Glutamatergic neuron (in vitro differentiated cells): ENCODE results near the gene NFAT5. TPM values are rescaled to one million over a fixed set of nuclear protein-coding genes. Genes with fewer than 3 reads are reported as not detected.
"Not testable (repeated sequence)": the region's sequence is repeated elsewhere in the genome, so short reads cannot be mapped to it uniquely, and the experiment has no call there.

Experiments
- DNase-seq: peaks from one replicate; pipeline ENCODE4 v3.0.0; 2022
- H3K27ac Mint-ChIP-seq: one replicate; pipeline ENCODE4 v1.8.0; 2020; ENCODE audit warnings: mild to moderate bottlenecking, mixed read lengths, inconsistent platforms; ENCODE audit not compliant: unreplicated experiment
- H3K27me3 Mint-ChIP-seq: one replicate; pipeline ENCODE4 v1.8.0; 2020; ENCODE audit warnings: mild to moderate bottlenecking, moderate library complexity, mixed read lengths, inconsistent platforms; ENCODE audit not compliant: unreplicated experiment
- H3K36me3 Mint-ChIP-seq: one replicate; pipeline ENCODE4 v1.8.0; 2020; ENCODE audit warnings: mild to moderate bottlenecking, mixed read lengths, inconsistent platforms; ENCODE audit not compliant: unreplicated experiment
- H3K4me1 Mint-ChIP-seq: one replicate; pipeline ENCODE4 v1.8.0; 2020; ENCODE audit warnings: mild to moderate bottlenecking, low read depth, mixed read lengths, inconsistent platforms; ENCODE audit not compliant: unreplicated experiment
- H3K4me3 Mint-ChIP-seq: one replicate; pipeline ENCODE4 v1.8.0; 2020; ENCODE audit warnings: mild to moderate bottlenecking, mixed read lengths, inconsistent platforms; ENCODE audit not compliant: unreplicated experiment
- H3K9me3 Mint-ChIP-seq: one replicate; pipeline ENCODE4 v1.8.0; 2020; ENCODE audit warnings: mild to moderate bottlenecking, moderate library complexity, mixed read lengths, inconsistent platforms; ENCODE audit not compliant: unreplicated experiment
- CTCF ChIP-seq: fragments of 200-600 bp; sonication (generic); IDR thresholded peaks from one replicate; pipeline ENCODE4 v1.5.0; 2021; ENCODE audit not compliant: partially characterized antibody, unreplicated experiment
- total RNA-seq: library from RNA; stranded (reverse); fragmentation: NEBNext Ultra II Directional; extraction: Animal tissue kit (Norgen Biotek cat#: 25700); gene quantifications from one replicate; pipeline ENCODE4 v1.2.1, GENCODE V29; 2021; ENCODE audit not compliant: unreplicated experiment

Gene NFAT5
- total RNA-seq, 1 donor from 2014 or later, result 26.3 TPM

GRCh38 chr16:69626256-69626655, 60.5 kb downstream of the NFAT5 start:
- Mint-ChIP-seq H3K4me1 (no peaks in the 10 kb centered on the region), H3K27ac (no peak overlapping the region), H3K27me3 (no peaks in the 10 kb centered on the region), H3K36me3 (no peaks in the 10 kb centered on the region), H3K4me3 (no peak overlapping the region), H3K9me3 (no peaks in the 10 kb centered on the region)
- TF ChIP-seq CTCF, result no peak
- DNase-seq, result no peak

GRCh38 chr16:69632828-69633227, 67.1 kb downstream of the NFAT5 start:
- no peak for TF ChIP-seq CTCF
- Mint-ChIP-seq H3K27me3 (no peaks in the 10 kb centered on the region), H3K4me3 (no peak overlapping the region), H3K36me3 (peaks cover 14% of the 10 kb centered on the region), H3K4me1 (no peaks in the 10 kb centered on the region), H3K27ac (no peak overlapping the region), H3K9me3 (peaks cover 8% of the 10 kb centered on the region)
- no peak for DNase-seq

GRCh38 chr16:69633375-69633774, 67.6 kb downstream of the NFAT5 start:
- peaks cover 8% of the 10 kb centered on the region for H3K9me3 Mint-ChIP-seq
- H3K4me3 Mint-ChIP-seq, result no peak overlapping the region
- no peak overlapping the region for H3K27ac Mint-ChIP-seq
- peaks cover 14% of the 10 kb centered on the region for H3K36me3 Mint-ChIP-seq
- no peaks in the 10 kb centered on the region for H3K4me1 Mint-ChIP-seq
- no peak for TF ChIP-seq CTCF
- no peaks in the 10 kb centered on the region for H3K27me3 Mint-ChIP-seq
- DNase-seq, result no peak

- peaks cover 14% of the 10 kb centered on the region for H3K36me3 Mint-ChIP-seq
- not testable (repeated sequence) for DNase-seq, H3K4me3 Mint-ChIP-seq, H3K27me3 Mint-ChIP-seq, H3K9me3 Mint-ChIP-seq, H3K27ac Mint-ChIP-seq, H3K4me1 Mint-ChIP-seq
These were observed 70.9 kb downstream of the NFAT5 start for GRCh38 chr16:69636563-69637146.

GRCh38 chr16:69637206-69637865, 71.6 kb downstream of the NFAT5 start:
- not testable (repeated sequence) for DNase-seq, H3K27ac Mint-ChIP-seq, H3K4me3 Mint-ChIP-seq, H3K27me3 Mint-ChIP-seq, H3K9me3 Mint-ChIP-seq, H3K4me1 Mint-ChIP-seq
- H3K36me3 Mint-ChIP-seq, result peaks cover 14% of the 10 kb centered on the region

- H3K4me3 Mint-ChIP-seq, H3K4me1 Mint-ChIP-seq, H3K36me3 Mint-ChIP-seq, H3K27ac Mint-ChIP-seq, H3K9me3 Mint-ChIP-seq, H3K27me3 Mint-ChIP-seq, DNase-seq: not testable (repeated sequence)
These were observed 78.2 kb downstream of the NFAT5 start for GRCh38 chr16:69643997-69644396.
